Measurements from ENCODE around the gene SAA2. TPM values are rescaled to one million over a fixed set of nuclear protein-coding genes. Genes with fewer than 3 reads are reported as not detected.

The SAA2 gene
- total RNA-seq, 6 experiments from 2014 or later, result 3,864 to 26,600 (median 17,359) TPM

DNA sequence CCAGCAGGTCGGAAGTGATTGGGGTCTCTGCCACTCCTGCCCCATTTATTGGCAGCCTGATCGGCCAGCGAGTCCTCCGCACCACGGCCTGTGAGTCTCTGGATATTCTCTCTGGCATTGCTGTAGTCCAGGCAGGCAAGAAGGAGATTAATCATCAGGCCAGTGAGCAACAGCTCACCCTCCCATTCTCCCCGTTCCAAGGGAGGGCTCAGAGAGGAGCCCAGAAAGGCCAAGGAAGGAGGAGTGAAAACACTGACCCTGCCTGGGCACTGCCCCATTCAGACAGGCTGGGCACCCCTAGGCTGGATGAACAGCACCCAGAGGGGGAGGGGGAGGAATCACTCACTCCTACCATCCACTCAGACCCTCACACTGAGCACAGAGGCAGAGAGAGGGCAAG, 3.1 kb downstream of the SAA2 start:
- Histone ChIP-seq H3K27me3 (no peaks in the 10 kb centered on the region), H3K4me3 (no peak overlapping the region), H3K9me3 (no peaks in the 10 kb centered on the region), H3K27ac (no peak overlapping the region), H3K4me1 (peaks cover 0 to 15% (median 2%) of the 10 kb centered on the region in 4 donors), H3K36me3 (no peaks in the 10 kb centered on the region)
- ATAC-seq (peak in 1 of 4 donors; percentile 1), DNase-seq (peak in 1 of 3 donors; percentile 53)
- WGBS (ENCODE audit: insufficient coverage, low coverage, low lambda C conversion rate, missing lambda C conversion rate), result 30% methylated on average over 2 of the region's 6 CpGs
- intact Hi-C loops (cut with DNase I), result no loop called here
- TF ChIP-seq POLR2A (IDR thresholded peaks at IDR 0.05), result no peak
- TF ChIP-seq, protein P1, sequence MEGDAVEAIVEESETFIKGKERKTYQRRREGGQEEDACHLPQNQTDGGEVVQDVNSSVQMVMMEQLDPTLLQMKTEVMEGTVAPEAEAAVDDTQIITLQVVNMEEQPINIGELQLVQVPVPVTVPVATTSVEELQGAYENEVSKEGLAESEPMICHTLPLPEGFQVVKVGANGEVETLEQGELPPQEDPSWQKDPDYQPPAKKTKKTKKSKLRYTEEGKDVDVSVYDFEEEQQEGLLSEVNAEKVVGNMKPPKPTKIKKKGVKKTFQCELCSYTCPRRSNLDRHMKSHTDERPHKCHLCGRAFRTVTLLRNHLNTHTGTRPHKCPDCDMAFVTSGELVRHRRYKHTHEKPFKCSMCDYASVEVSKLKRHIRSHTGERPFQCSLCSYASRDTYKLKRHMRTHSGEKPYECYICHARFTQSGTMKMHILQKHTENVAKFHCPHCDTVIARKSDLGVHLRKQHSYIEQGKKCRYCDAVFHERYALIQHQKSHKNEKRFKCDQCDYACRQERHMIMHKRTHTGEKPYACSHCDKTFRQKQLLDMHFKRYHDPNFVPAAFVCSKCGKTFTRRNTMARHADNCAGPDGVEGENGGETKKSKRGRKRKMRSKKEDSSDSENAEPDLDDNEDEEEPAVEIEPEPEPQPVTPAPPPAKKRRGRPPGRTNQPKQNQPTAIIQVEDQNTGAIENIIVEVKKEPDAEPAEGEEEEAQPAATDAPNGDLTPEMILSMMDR (IDR thresholded peaks at IDR 0.05), result no peak

DNA sequence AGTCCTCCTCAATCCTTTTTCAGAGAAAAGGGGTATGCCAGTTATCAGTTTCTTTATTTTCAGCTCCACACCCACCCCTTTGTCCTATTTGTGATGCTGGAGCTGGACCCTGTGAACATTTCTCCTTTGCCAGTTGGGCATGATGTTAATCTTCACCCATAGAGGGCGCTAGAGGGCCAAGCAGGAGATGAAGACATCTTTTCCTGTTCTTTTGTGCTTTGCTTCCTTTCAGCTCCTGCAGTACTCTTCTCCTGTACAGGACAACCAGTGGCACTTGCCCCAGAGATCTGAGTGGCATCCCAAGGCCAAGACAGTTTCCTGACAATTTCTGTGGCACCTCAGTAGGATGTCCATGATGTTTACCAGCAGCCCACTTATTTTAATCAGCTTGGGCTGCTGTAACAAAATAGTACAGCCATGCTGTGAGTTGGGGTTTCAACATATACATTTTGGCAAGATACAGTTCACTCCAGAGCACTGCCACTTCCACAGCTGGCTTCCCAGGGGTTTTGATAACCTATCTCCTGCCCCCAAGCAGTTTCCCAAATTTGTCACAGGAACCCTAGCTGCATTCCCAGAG, 4.6 kb downstream of the SAA2 start:
- peak; percentile 2 to 66 (median 42) for ATAC-seq
- intact Hi-C loops (cut with DNase I), result no loop called here
- H3K27me3 ChIP-seq, result no peaks in the 10 kb centered on the region
- peak; percentile 32 for TF ChIP-seq POLR2A (IDR thresholded peaks at IDR 0.05)
- TF ChIP-seq, protein P1 (IDR thresholded peaks at IDR 0.05), result peak; percentile 82 to 91 (median 86)
- 0% methylated on average over 1 of the region's 1 CpG for WGBS (ENCODE audit: insufficient coverage, low coverage, low lambda C conversion rate, missing lambda C conversion rate)
- DNase-seq, result no peak
- peaks cover 0 to 25% (median 8%) of the 10 kb centered on the region in 4 donors for H3K4me1 ChIP-seq
- H3K36me3 ChIP-seq, result no peaks in the 10 kb centered on the region
- no peak overlapping the region for H3K27ac ChIP-seq
- no peaks in the 10 kb centered on the region for H3K9me3 ChIP-seq
- H3K4me3 ChIP-seq, result no peak overlapping the region

DNA sequence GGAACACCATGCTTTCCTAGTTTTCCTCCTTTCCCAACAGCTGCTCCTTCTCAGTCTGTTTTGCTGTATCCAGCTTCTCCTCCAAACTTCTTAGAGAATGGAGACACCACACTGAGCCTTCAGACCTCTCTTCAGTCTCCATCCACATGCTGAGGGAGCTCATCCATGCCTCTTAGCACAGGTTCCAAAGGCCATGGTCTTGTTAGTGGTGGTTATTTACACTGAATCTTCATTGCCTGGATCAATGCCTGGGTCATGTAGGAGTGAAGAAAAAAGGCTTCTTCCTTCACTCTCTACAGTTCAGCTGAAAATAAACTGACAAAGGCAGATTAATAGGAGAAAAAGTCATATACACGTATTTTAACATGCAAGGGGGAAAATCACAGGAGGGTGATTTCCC, 8.8 kb downstream of the SAA2 start:
- Histone ChIP-seq H3K4me3 (no peak overlapping the region), H3K27me3 (no peaks in the 10 kb centered on the region), H3K27ac (peak overlapping the region in 1 of 3 donors; percentile 46), H3K4me1 (peaks cover 0 to 40% (median 15%) of the 10 kb centered on the region in 4 donors), H3K36me3 (no peaks in the 10 kb centered on the region), H3K9me3 (no peaks in the 10 kb centered on the region)
- ATAC-seq, result peak in 3 of 4 donors; percentile 6 to 67 (median 62)
- DNase-seq, result no peak
- intact Hi-C loops (cut with DNase I), result no loop called here
- 33% methylated on average over 1 of the region's 1 CpG for WGBS (ENCODE audit: insufficient coverage, low coverage, low lambda C conversion rate, missing lambda C conversion rate)
- TF ChIP-seq, protein P1 (IDR thresholded peaks at IDR 0.05), result no peak

DNA sequence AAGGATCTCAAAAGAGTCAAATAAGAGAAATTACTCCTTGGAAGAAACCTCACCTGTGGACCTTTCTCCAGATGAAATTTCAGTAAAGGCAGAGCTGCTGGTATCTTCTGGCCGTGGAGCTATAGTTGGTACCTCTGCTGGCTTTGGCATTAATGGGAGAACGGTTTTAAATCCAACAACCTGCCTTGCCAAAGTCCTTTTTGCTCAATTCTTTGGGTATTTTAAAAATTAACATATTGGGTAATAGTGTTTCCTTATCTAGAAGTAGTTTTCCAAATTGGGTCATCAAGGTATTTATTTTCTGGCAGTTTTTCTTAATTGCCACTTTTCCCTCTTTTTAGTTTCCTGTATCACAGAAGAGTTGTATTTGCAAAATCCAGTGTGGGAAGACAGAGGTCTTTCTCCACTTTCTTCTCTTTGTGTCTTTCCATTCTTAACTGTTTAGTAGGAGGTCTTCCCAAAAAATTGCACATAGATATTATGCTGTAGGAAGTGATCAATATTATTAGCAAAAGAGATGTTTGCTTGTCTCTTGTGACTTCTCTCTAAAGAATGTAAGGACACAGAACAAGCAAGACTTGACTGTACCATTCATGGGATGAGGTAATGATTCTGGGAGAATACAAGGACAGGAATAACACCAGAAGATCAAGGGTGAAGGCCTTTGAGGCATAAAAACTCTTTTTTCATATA, 11.7 kb downstream of the SAA2 start, which contains the start of gene SAA4:
TSS of gene SAA4 (minus strand) at position 139 of the 693 bp plus-strand sequence. CDS start 876 bp downstream, outside the sequence.
- TF ChIP-seq, protein P1 (IDR thresholded peaks at IDR 0.05), result no peak
- peak; percentile 92 for TF ChIP-seq POLR2A (IDR thresholded peaks at IDR 0.05)
- peaks cover 0 to 65% (median 15%) of the 10 kb centered on the region in 4 donors for H3K4me1 ChIP-seq
- DNase-seq (no peak), ATAC-seq (peak; percentile 41 to 74 (median 66))
- intact Hi-C loops (cut with DNase I), result no loop called here
- peak within 1 kb of the TSS; percentile 17 to 75 (median 75) for H3K27ac ChIP-seq
- no peaks in the 10 kb centered on the region for H3K9me3 ChIP-seq
- no peaks in the 10 kb centered on the region for H3K27me3 ChIP-seq
- 19% methylated on average over 2 of the region's 2 CpGs for WGBS (ENCODE audit: insufficient coverage, low coverage, low lambda C conversion rate, missing lambda C conversion rate)
- no peaks in the 10 kb centered on the region for H3K36me3 ChIP-seq
- peak within 1 kb of the TSS; percentile 22 to 74 (median 63) for H3K4me3 ChIP-seq
